CD4-positive, CD25-positive, alpha-beta regulatory T cell (primary cell): Measurements from ENCODE around the gene ORC6. TPM values are rescaled to one million over a fixed set of nuclear protein-coding genes. Genes with fewer than 3 reads are reported as not detected.

Experiments
- ATAC-seq, 2 donors: fragments of 150-1000 bp; cut with Tn5 transposase; one replicate each; pipeline ENCODE4 v1.10.0; 2021; ENCODE audit warnings: low read depth in 2 of 2, moderate number of reproducible peaks in 2 of 2, moderate library complexity in 1 of 2
- DNase-seq, 3 donors: peaks; one replicate each; pipeline versions ENCODE4 v3.0.0 to v3.0.0-alpha.2; 2012 to 2022; ENCODE audit warnings: mixed read lengths in 1 of 3
- H3K27ac ChIP-seq: one replicate; pipeline ENCODE4 v1.7.0; 2013; ENCODE audit warnings: mild to moderate bottlenecking, low read length; ENCODE audit not compliant: insufficient read depth, poor library complexity, severe bottlenecking
- H3K27me3 ChIP-seq: one replicate; pipeline ENCODE4 v1.7.0; 2013; ENCODE audit warnings: low read length; ENCODE audit not compliant: control insufficient read depth, insufficient read depth
- H3K36me3 ChIP-seq: one replicate; pipeline ENCODE4 v1.7.0; 2013; ENCODE audit warnings: mild to moderate bottlenecking, low read length, moderate library complexity; ENCODE audit not compliant: control insufficient read depth, insufficient read depth
- H3K4me1 ChIP-seq: 2 replicates; pipeline ENCODE4 v1.7.0; 2013; ENCODE audit warnings: mild to moderate bottlenecking, low read length; ENCODE audit not compliant: insufficient read depth, control insufficient read depth, poor library complexity, severe bottlenecking
- H3K4me3 ChIP-seq: one replicate; pipeline ENCODE4 v1.7.0; 2013; ENCODE audit warnings: low read depth, mild to moderate bottlenecking, low read length, moderate library complexity
- H3K9me3 ChIP-seq, 2 experiments: 1 replicate in 1 of 2; 2 replicates in 1 of 2; pipeline ENCODE4 v1.7.0; 2013; ENCODE audit warnings: low read length in 2 of 2, mild to moderate bottlenecking in 1 of 2, moderate library complexity in 1 of 2; ENCODE audit not compliant: control insufficient read depth in 2 of 2
- H3K27ac Mint-ChIP-seq, 3 donors: one replicate each; pipeline ENCODE4 v1.8.0; 2020 to 2022; ENCODE audit warnings: mild to moderate bottlenecking in 3 of 3, mixed read lengths in 3 of 3, moderate library complexity in 2 of 3
- H3K27me3 Mint-ChIP-seq: one replicate; pipeline ENCODE4 v1.8.0; 2022; ENCODE audit warnings: mild to moderate bottlenecking, mixed read lengths
- H3K36me3 Mint-ChIP-seq: one replicate; pipeline ENCODE4 v1.8.0; 2020; ENCODE audit warnings: mixed read lengths
- H3K4me1 Mint-ChIP-seq, 4 donors: one replicate each; pipeline ENCODE4 v1.8.0; 2020 to 2022; ENCODE audit warnings: mixed read lengths in 4 of 4, mild to moderate bottlenecking in 1 of 4
- H3K4me3 Mint-ChIP-seq, 4 donors: one replicate each; pipeline ENCODE4 v1.8.0; 2020 to 2022; ENCODE audit warnings: mild to moderate bottlenecking in 4 of 4, mixed read lengths in 4 of 4, moderate library complexity in 3 of 4
- H3K9me3 Mint-ChIP-seq, 7 donors: one replicate each; pipeline ENCODE4 v1.8.0; 2020 to 2022; ENCODE audit warnings: mixed read lengths in 7 of 7, mild to moderate bottlenecking in 3 of 7, moderate library complexity in 2 of 7
- polyA plus RNA-seq, 4 donors: library from polyadenylated mRNA; unstranded; fragments of 300-500 nt; fragmentation: Illumina TruSeq; gene quantifications; one replicate each; pipeline ENCODE4 v1.2.3, GENCODE V29; 2021
- total RNA-seq: library from RNA; stranded (reverse); gene quantifications from one replicate; pipeline ENCODE4 v1.2.3, GENCODE V29; 2022

ORC6 gene
- total and polyA plus RNA-seq, 5 donors from 2014 or later = 0.83 to 8.7 (median 1.8) TPM

DNA sequence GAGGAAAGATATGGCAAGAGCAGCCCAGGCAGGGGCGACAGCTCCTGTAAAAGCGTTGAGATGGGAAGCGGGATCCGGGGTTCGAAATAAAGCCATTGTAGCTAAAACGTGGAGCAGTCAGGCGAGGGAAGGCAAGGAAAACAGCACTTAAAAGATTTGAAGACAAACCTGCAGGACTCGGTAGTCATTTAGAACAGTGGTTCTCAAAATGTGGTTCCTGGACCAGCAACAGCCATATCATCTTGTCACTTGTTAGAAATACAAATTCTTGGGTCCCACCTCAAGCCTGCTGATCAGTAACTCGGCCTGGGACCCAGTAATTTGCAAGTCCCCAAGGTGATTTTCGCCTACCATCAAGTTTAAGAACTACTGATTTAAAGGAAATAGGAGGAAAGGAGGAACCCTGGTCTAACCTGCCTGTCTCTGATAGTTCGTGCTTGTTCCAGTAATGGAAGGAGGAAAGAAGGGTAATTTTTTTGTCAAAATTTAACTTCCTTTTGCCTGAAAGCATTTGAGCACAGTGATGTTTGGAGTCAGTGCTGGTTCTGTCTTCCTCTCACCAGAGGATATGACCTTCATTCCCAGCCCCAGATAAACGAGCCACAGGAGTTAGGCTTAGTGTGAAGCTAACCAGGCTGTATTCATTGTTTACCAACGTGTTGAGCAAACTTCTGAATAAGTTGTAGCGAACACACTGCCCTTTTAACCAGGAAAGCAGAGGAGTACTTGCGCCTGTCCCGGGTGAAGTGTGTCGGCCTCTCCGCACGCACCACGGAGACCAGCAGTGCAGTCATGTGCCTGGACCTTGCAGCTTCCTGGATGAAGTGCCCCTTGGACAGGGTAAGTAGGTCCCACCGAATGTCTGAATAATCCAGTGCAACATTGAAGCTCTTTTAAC lies 1.1 kb downstream of the ORC6 start:
- H3K9me3 ChIP-seq = no peaks in the 10 kb centered on the region
- peak overlapping the region in 2 of 4 donors; percentile 76 to 86 for H3K4me3 Mint-ChIP-seq
- no peak overlapping the region for H3K27ac Mint-ChIP-seq
- peaks cover 14 to 30% (median 22%) of the 10 kb centered on the region in 4 donors for H3K4me1 Mint-ChIP-seq
- no peaks in the 10 kb centered on the region for H3K27me3 ChIP-seq
- H3K36me3 ChIP-seq = no peaks in the 10 kb centered on the region
- no peaks in the 10 kb centered on the region for H3K9me3 Mint-ChIP-seq
- H3K4me1 ChIP-seq = peaks cover 27% of the 10 kb centered on the region
- no peak for DNase-seq
- H3K4me3 ChIP-seq = peak overlapping the region; percentile 80
- H3K36me3 Mint-ChIP-seq = peaks cover 4% of the 10 kb centered on the region
- no peaks in the 10 kb centered on the region for H3K27me3 Mint-ChIP-seq
- ATAC-seq = no peak
- H3K27ac ChIP-seq = peak overlapping the region; percentile 97

DNA sequence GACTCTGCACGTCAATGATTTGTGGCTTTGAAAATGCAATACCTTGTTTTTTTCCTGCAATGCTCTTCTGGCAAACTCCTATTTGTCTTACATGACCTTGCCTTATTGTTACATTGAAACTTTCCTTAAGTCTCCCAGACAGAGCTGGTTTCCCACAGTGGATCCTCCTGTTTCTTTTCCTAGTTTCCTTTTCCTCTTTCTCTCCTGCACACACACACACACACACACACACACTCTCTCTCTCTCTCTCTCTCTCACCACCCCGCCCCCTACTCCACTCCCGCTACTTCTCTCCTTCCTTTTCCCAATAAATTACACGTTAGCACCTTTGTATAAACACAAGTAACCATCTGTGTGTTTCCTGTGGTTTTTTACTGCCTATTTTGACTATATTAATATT lies 2.3 kb downstream of the ORC6 start:
- no peaks in the 10 kb centered on the region for H3K9me3 ChIP-seq
- no peak overlapping the region for H3K27ac ChIP-seq
- no peak overlapping the region for H3K4me3 ChIP-seq
- H3K27me3 ChIP-seq = no peaks in the 10 kb centered on the region
- DNase-seq (no peak), ATAC-seq (no peak)
- H3K36me3 ChIP-seq = no peaks in the 10 kb centered on the region
- no peak overlapping the region for H3K27ac Mint-ChIP-seq
- H3K36me3 Mint-ChIP-seq = peaks cover 4% of the 10 kb centered on the region
- peak overlapping the region in 2 of 4 donors; percentile 76 to 86 for H3K4me3 Mint-ChIP-seq
- H3K9me3 Mint-ChIP-seq = no peaks in the 10 kb centered on the region
- H3K27me3 Mint-ChIP-seq = no peaks in the 10 kb centered on the region
- H3K4me1 ChIP-seq = peaks cover 27% of the 10 kb centered on the region
- H3K4me1 Mint-ChIP-seq = peaks cover 12 to 22% (median 18%) of the 10 kb centered on the region in 4 donors

DNA sequence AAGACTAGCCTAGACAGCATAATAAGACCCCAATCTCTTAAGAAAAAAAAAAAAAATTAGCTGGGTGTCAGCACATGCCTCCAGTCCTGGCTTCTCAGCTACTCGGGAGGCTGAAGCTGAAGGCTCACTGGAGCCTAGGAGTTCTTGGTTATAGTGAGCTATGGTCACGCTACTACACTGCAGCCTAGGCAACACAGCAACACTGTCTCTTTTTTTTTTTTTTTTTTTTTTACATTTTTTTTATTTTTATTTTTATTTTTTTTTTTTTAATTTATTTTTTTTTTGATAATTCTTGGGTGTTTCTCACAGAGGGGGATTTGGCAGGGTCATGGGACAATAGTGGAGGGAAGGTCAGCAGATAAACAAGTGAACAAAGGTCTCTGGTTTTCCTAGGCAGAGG lies 4.1 kb downstream of the ORC6 start:
- no peaks in the 10 kb centered on the region for H3K9me3 ChIP-seq
- peaks cover 8% of the 10 kb centered on the region for H3K36me3 Mint-ChIP-seq
- H3K9me3 Mint-ChIP-seq = no peaks in the 10 kb centered on the region
- peaks cover 12% of the 10 kb centered on the region for H3K4me1 ChIP-seq
- H3K36me3 ChIP-seq = no peaks in the 10 kb centered on the region
- ATAC-seq (no peak), DNase-seq (no peak)
- no peaks in the 10 kb centered on the region for H3K27me3 ChIP-seq
- peak overlapping the region in 1 of 4 donors; percentile 76 for H3K4me3 Mint-ChIP-seq
- H3K4me3 ChIP-seq = no peak overlapping the region
- H3K27ac Mint-ChIP-seq = no peak overlapping the region
- no peaks in the 10 kb centered on the region for H3K27me3 Mint-ChIP-seq
- peaks cover 0 to 5% (median 3%) of the 10 kb centered on the region in 4 donors for H3K4me1 Mint-ChIP-seq
- no peak overlapping the region for H3K27ac ChIP-seq

DNA sequence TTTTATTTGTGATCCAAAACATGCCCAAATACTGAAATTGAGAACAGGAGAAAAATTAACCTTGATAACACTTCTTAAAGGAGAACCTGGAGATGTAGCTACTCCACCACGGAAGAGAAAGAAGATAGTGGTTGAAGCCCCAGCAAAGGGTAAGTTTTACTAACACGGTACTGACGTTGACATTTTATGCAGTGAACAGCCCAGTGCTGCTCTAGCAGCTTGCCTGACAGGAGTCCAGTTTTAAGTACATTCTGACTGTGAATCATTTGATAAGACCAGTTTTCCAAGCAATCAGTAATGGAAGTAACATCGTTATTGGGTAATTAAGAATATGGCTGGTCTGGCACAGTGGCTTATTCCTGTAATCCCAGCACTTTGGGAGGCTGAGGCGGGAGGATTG lies 6.5 kb downstream of the ORC6 start:
- DNase-seq (no peak), ATAC-seq (no peak)
- peaks cover 8% of the 10 kb centered on the region for H3K36me3 Mint-ChIP-seq
- Histone ChIP-seq H3K4me1 (peaks cover under 1% of the 10 kb centered on the region), H3K36me3 (no peaks in the 10 kb centered on the region), H3K4me3 (no peak overlapping the region), H3K27me3 (no peaks in the 10 kb centered on the region), H3K27ac (no peak overlapping the region), H3K9me3 (no peaks in the 10 kb centered on the region)
- no peaks in the 10 kb centered on the region for H3K27me3 Mint-ChIP-seq
- H3K9me3 Mint-ChIP-seq = no peaks in the 10 kb centered on the region
- peaks cover 0 to 5% (median 3%) of the 10 kb centered on the region in 4 donors for H3K4me1 Mint-ChIP-seq
- no peak overlapping the region for H3K27ac Mint-ChIP-seq
- no peak overlapping the region for H3K4me3 Mint-ChIP-seq

DNA sequence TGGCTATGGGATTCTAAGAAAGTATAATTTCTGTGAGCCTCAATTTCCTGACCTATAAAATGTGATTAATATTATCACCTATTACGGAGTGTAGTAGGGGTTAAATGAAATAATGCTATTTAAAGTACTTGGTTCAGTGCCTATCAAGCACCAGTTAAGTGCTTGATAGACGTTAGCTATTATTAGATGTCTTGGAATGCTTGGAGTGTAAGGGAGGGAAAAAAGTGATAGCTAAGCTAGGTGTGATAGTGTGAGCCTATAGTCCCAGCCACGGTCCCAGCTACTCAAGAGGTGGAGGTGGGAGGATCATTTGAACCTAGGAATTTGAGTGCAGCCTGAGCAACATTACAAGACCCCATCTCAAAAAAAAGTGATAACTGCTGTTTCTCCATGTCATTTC lies 7.5 kb downstream of the ORC6 start:
- H3K4me3 Mint-ChIP-seq = no peak overlapping the region

DNA sequence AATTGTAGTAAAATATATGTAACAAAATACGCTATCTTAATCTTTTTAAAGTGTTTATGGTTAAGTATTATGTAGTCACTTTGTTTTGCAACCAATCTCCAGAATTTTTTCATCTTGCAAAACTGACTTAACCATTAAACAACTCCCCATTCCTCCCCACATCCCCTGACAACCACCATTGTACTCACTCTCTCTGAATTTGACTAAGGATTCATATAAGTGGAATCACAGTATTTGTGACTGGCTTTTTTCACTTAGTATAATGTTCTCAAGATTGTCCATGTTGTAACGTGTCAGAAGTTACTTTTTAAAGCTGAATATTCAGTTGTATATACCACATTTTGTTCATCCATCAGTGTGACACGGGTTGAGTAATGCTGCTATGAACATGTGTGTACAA lies 10.6 kb downstream of the ORC6 start:
- no peak for ATAC-seq
- H3K9me3 Mint-ChIP-seq = no peaks in the 10 kb centered on the region
- Histone ChIP-seq H3K9me3 (no peaks in the 10 kb centered on the region), H3K4me3 (no peak overlapping the region), H3K27me3 (no peaks in the 10 kb centered on the region), H3K36me3 (no peaks in the 10 kb centered on the region), H3K4me1 (no peaks in the 10 kb centered on the region), H3K27ac (no peak overlapping the region)
- no peak overlapping the region for H3K27ac Mint-ChIP-seq
- H3K36me3 Mint-ChIP-seq = peaks cover 4% of the 10 kb centered on the region
- no peak overlapping the region for H3K4me3 Mint-ChIP-seq
- no peaks in the 10 kb centered on the region for H3K27me3 Mint-ChIP-seq
- no peak for DNase-seq
- H3K4me1 Mint-ChIP-seq = no peaks in the 10 kb centered on the region

More for the DNA sequence above, 7.5 kb downstream of the ORC6 start:
- Histone ChIP-seq H3K9me3 (no peaks in the 10 kb centered on the region), H3K36me3 (no peaks in the 10 kb centered on the region), H3K27ac (no peak overlapping the region), H3K4me1 (no peaks in the 10 kb centered on the region), H3K4me3 (no peak overlapping the region), H3K27me3 (no peaks in the 10 kb centered on the region)
- no peaks in the 10 kb centered on the region for H3K9me3 Mint-ChIP-seq
- H3K27ac Mint-ChIP-seq = peak overlapping the region in 1 of 3 donors; percentile 16
- H3K4me1 Mint-ChIP-seq = peaks cover 0 to 4% (median 0%) of the 10 kb centered on the region in 4 donors
- no peak for ATAC-seq
- no peaks in the 10 kb centered on the region for H3K27me3 Mint-ChIP-seq
- H3K36me3 Mint-ChIP-seq = peaks cover 8% of the 10 kb centered on the region
- no peak for DNase-seq

DNA sequence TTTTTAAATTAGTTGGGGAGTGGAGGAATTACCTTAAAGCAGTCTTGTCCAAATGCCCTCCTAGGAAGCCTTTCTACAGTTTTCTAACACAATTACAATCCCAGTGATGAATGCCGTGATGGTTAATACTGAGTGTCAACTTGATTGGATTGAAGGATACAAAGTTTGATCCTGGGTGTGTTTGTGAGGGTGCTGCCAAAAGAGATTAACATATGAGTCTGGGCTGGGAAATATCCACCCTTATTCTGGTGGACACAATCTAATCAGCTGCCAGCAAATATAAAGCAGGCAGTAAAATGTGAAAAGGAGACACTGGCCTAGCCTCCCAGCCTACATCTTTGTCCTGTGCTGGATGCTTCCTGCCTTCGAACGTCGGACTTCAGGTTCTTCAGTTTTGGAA lies 12.2 kb downstream of the ORC6 start:
- Histone ChIP-seq H3K27ac (no peak overlapping the region), H3K36me3 (no peaks in the 10 kb centered on the region), H3K4me3 (no peak overlapping the region), H3K9me3 (no peaks in the 10 kb centered on the region), H3K4me1 (no peaks in the 10 kb centered on the region), H3K27me3 (no peaks in the 10 kb centered on the region)
- H3K36me3 Mint-ChIP-seq = peaks cover 4% of the 10 kb centered on the region
- no peak overlapping the region for H3K4me3 Mint-ChIP-seq
- H3K27me3 Mint-ChIP-seq = no peaks in the 10 kb centered on the region
- ATAC-seq (no peak), DNase-seq (no peak)
- no peak overlapping the region for H3K27ac Mint-ChIP-seq
- no peaks in the 10 kb centered on the region for H3K4me1 Mint-ChIP-seq
- no peaks in the 10 kb centered on the region for H3K9me3 Mint-ChIP-seq

DNA sequence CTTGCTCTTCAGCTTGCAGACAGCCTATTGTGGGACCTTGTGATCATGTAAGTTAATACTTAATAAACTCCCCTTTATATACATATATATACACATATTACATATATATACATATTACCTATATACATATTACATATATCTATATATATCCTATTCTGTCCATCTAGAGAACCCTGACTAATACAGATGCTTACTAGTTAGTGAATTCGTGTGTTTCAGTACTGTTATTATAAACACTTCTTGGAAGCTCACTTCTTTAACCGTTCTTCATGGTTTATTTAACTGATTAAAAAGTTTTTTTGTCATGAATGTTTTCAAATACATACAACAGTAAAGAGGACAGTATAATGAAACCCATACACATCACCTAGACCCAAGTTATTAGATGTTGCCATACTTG lies 12.6 kb downstream of the ORC6 start:
- no peak overlapping the region for H3K27ac ChIP-seq
- no peaks in the 10 kb centered on the region for H3K27me3 ChIP-seq
- H3K36me3 Mint-ChIP-seq = peaks cover 2% of the 10 kb centered on the region
- H3K4me1 ChIP-seq = no peaks in the 10 kb centered on the region
- H3K9me3 ChIP-seq = no peaks in the 10 kb centered on the region
- H3K36me3 ChIP-seq = no peaks in the 10 kb centered on the region
- no peak overlapping the region for H3K4me3 ChIP-seq
- no peak overlapping the region for H3K27ac Mint-ChIP-seq
- no peaks in the 10 kb centered on the region for H3K4me1 Mint-ChIP-seq
- H3K9me3 Mint-ChIP-seq = no peaks in the 10 kb centered on the region
- ATAC-seq (no peak), DNase-seq (no peak)
- no peaks in the 10 kb centered on the region for H3K27me3 Mint-ChIP-seq
- H3K4me3 Mint-ChIP-seq = no peak overlapping the region
